Mucosa of rectum (tissue), 2 donors: Measurements from ENCODE around the gene KMT2B.
"Not testable (repeated sequence)": the region's sequence is repeated elsewhere in the genome, so short reads cannot be mapped to it uniquely, and the experiment has no call there.

Experiments used
- H3K27ac ChIP-seq, 2 donors: one replicate each; pipeline ENCODE4 v1.7.0; 2013; ENCODE audit warnings: inconsistent platforms in 2 of 2, low read depth in 2 of 2, low read length in 2 of 2
- H3K27me3 ChIP-seq, 2 donors: one replicate each; pipeline ENCODE4 v1.7.0; 2013; ENCODE audit warnings: low read length in 2 of 2; ENCODE audit not compliant: control insufficient read depth in 2 of 2, insufficient read depth in 2 of 2
- H3K36me3 ChIP-seq, 2 donors: one replicate each; pipeline ENCODE4 v1.7.0; 2013; ENCODE audit warnings: low read length in 2 of 2; ENCODE audit not compliant: control insufficient read depth in 2 of 2, insufficient read depth in 2 of 2
- H3K4me1 ChIP-seq, 2 donors: one replicate each; pipeline ENCODE4 v1.7.0; 2013; ENCODE audit warnings: low read length in 2 of 2, mild to moderate bottlenecking in 1 of 2; ENCODE audit not compliant: control insufficient read depth in 2 of 2, insufficient read depth in 2 of 2
- H3K4me3 ChIP-seq, 2 donors: one replicate each; pipeline ENCODE4 v1.7.0; 2013; ENCODE audit warnings: low read length in 2 of 2
- H3K9ac ChIP-seq, 2 donors: one replicate each; pipeline ENCODE4 v1.7.0; 2013; ENCODE audit warnings: low read length in 2 of 2, low read depth in 1 of 2, mild to moderate bottlenecking in 1 of 2
- H3K9me3 ChIP-seq, 2 donors: one replicate each; pipeline ENCODE4 v1.7.0; 2013; ENCODE audit warnings: low read length in 2 of 2; ENCODE audit not compliant: control insufficient read depth in 2 of 2
- donor health status: healthy.
- donor health status: Normal muscosa, but diverticular disease.

The KMT2B gene

DNA sequence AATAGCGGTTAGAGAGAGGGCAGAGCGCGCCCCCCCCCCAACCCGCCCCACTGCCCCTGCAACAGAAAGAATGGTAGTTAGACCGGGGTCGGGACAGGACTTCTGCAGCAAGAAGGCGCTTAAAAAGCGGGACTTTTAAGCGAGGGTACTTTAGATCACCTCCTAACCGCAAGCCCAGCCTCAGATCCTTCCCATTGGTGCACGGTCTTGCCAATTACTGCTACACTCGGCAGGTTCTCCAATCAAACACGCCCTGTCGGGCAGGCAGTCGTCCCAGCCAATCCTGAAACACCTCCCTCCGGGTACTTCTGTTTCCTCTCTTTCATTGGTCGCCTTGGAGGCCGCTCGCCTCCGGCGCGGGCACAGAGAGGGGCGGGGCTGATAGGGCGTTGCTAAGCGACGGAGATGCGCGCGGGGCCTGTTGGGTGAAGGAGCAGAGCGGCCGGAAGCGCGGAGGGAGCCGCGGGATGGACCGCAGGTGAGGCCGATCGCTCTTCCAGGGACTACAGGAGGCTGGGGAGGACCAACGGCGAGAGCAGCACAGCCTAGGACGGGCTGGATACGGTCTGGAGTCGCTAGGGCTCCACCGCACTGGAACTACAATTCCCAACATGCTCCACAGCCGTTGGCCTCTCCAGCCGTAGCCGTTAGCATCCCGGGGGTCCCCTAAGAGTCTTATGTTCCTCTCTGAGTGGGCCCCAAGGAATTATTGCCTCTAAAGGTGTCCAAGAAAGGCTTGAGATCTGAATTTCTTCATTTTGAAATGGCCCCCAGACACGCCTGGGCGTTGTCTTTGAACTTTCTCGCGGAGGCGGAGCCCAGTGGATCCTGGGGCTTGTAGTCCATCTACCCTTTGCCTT lies 40.2 kb downstream of the KMT2B start, which contains the start of gene PROSER3:
TSS of gene PROSER3 (plus strand) at position 428 of the 860 bp plus-strand sequence. CDS start at position 468, 40 bp downstream.
- Histone ChIP-seq H3K27ac (peak within 1 kb of the TSS; percentile 94 to 97), H3K36me3 (peaks cover 15 to 17% of the 10 kb centered on the region in 2 donors), H3K27me3 (peaks cover 0 to 3% of the 10 kb centered on the region in 2 donors), H3K4me3 (peak within 1 kb of the TSS; percentile 98 to 100), H3K4me1 (peaks cover 28% of the 10 kb centered on the region in 2 donors), H3K9me3 (no peaks in the 10 kb centered on the region), H3K9ac (peak within 1 kb of the TSS; percentile 92)

DNA sequence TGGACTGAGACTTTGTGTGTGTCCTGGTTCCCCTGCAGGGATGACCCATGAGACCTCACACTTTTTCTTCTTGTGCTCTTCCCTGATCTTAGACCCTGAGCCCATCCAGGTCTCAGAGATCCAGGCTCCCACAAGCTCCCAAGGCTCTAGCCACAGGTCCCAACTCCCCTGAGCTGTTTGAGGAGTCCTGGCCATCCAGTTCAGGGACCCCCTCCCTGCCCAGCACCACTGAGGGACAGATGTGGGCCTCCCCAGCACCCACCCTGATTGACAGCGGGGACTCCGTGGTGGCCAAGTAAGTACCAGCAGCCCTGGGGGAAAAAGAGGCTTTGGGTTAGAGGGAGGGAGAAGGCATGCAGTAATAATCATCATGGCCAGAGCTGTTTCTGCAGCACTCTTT lies 41.9 kb downstream of the KMT2B start:
- Histone ChIP-seq H3K27me3 (peaks cover 0 to 3% of the 10 kb centered on the region in 2 donors), H3K9me3 (no peaks in the 10 kb centered on the region), H3K36me3 (peaks cover 7 to 11% of the 10 kb centered on the region in 2 donors), H3K4me1 (peaks cover 28% of the 10 kb centered on the region in 2 donors), H3K27ac (no peak overlapping the region), H3K9ac (no peak overlapping the region), H3K4me3 (no peak overlapping the region)

DNA sequence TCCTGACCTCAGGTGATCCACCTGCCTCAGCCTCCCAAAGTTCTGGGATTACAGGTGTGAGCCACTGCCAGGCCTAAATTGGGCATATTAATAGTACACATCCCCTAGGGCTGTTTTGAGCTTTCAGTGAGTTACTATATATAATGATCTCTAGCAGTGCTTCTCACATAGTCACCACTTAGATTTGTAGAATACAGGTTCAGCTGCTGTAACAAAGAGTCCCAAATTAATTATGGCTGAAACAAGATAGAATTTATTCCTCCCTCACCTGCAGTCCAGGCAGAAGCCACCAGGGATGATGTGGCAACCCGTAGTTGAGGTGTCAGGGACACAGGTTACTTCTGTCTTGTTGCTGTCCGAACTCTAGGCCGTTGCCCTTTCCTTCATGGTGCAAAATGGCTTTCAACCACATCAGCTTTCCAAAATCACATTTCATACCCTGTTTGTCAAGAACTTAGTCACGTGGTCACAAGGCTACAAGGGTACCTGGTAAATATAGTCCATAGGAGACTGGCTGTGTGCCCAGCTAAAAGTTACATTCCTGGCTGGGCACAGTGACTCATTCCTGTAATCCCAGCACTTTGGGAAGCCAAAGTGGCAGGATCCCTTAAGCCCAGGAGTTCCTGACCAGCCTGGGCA lies 43.0 kb downstream of the KMT2B start:
- H3K9me3 ChIP-seq: no peaks in the 10 kb centered on the region
- H3K4me1 ChIP-seq: peaks cover 19 to 20% of the 10 kb centered on the region in 2 donors
- H3K9ac ChIP-seq: no peak overlapping the region
- no peak overlapping the region for H3K4me3 ChIP-seq
- H3K36me3 ChIP-seq: peaks cover 11 to 16% of the 10 kb centered on the region in 2 donors
- H3K27ac ChIP-seq: no peak overlapping the region
- H3K27me3 ChIP-seq: peaks cover 0 to 3% of the 10 kb centered on the region in 2 donors

DNA sequence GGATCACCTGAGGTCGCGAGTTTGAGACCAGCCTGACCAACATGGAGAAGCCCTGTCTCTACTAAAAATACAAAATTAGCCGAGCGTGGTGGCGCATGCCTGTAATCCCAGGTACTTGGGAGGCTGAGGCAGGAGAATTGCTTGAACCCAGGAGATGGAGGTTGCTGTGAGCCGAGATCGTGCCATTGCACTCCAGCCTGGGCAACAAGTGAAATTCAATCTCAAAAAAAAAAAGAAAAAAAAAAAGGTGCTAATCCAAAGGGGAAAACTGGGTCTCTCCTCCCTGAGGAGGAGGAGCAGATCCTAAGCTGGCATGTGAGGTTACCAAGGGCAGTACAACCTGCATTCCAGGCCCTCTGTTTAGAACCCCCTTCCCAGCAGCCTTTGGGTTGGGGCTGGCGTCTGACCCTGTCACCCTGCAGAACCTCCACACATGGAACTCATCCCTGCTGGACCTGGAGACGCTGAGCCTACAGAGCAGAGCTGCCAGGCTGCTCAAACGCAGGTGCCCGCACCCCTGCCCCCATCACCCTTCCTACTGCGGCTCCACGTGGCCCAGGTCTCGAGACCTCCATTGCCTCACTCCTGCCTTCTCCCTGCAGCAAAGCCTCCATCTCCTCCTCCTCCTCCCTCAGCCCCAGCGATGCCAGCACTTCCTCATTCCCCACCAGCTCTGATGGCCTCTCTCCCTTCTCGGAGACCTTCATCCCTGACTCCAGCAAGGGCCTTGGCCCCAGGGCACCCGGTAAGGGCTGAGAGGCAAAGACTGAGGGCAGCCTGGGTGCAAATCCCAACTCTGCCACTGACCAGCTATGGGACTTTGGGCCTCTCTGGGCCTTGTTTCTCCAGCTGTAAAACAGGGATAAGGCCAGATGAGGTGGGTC lies 46.9 kb downstream of the KMT2B start:
- H3K9ac ChIP-seq: no peak overlapping the region
- H3K4me1 ChIP-seq: no peaks in the 10 kb centered on the region
- H3K27ac ChIP-seq: no peak overlapping the region
- no peak overlapping the region for H3K4me3 ChIP-seq
- H3K27me3 ChIP-seq: no peaks in the 10 kb centered on the region
- H3K36me3 ChIP-seq: peaks cover 11 to 19% of the 10 kb centered on the region in 2 donors
- no peaks in the 10 kb centered on the region for H3K9me3 ChIP-seq

DNA sequence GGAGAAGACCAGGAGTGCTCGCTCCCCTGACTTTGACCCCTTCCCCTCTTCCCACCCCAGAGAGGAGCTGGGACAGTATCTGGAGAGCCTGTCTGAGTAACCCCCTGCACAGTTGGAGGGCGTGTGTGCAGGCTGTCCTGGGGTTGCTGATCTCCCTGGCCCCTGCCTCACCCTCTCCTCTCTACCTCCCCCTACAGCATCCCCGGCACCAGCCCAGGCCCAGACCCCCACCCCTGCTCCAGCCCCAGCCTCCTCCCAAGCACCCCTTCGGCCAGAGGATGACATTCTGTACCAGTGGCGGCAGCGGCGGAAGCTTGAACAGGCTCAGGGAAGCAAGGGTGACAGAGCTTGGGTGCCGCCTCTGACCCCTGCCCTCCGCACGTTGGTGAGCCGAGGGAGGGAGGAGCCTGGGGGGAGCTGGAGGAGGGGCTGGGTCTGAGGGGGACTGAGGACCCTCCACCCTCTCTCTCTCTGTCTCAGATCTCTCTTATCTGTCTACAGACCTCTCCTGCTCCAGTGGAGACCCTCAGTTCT lies 48.8 kb downstream of the KMT2B start:
- H3K9me3 ChIP-seq: no peaks in the 10 kb centered on the region
- H3K4me1 ChIP-seq: no peaks in the 10 kb centered on the region
- H3K36me3 ChIP-seq: peaks cover 11 to 19% of the 10 kb centered on the region in 2 donors
- H3K27me3 ChIP-seq: no peaks in the 10 kb centered on the region
- no peak overlapping the region for H3K4me3 ChIP-seq
- H3K27ac ChIP-seq: no peak overlapping the region
- no peak overlapping the region for H3K9ac ChIP-seq

DNA sequence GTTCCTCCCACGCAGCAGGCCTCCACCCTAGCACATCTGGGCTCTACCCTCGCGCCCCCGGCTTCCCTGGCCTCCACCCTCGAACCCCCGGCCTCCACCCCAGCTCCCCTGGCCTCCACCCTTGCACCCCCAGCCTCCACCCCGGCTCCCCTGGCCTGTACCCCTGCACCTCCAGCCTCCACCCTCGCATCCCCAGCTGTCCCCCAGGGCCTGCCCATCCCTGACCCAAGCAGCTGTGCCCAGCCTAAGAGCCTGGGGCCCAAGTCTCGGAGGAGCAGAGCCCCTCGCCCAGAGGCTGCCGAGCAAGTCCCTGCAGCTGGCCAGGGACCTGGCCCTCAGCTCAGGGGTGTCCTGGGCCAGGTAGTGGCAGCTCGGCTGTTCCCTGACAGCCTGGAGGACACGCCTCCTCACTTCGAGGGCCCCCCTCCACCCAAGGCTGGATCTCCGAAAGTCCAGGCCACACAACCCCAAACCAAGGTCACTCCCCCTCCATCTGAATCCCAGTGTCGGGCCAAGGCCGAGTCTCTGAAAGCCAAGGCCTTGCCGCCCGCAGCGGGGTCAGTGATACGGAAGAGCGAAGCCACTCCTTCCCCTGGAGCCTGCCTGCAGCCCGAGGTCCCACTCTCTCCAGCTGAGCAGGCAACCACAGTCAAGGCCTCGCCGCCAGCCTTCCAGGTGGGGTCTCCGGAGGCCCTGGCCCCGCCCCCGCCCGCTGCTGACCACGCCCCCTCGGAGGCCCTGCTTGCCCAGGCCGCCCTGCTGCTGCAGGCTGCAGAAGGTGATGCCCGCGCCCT lies 49.7 kb downstream of the KMT2B start:
- peaks cover 6 to 14% of the 10 kb centered on the region in 2 donors for H3K36me3 ChIP-seq
- H3K27me3 ChIP-seq: no peaks in the 10 kb centered on the region
- H3K4me3 ChIP-seq: no peak overlapping the region
- H3K4me1 ChIP-seq: no peaks in the 10 kb centered on the region
- H3K9ac ChIP-seq: no peak overlapping the region
- H3K9me3 ChIP-seq: no peaks in the 10 kb centered on the region
- H3K27ac ChIP-seq: no peak overlapping the region

DNA sequence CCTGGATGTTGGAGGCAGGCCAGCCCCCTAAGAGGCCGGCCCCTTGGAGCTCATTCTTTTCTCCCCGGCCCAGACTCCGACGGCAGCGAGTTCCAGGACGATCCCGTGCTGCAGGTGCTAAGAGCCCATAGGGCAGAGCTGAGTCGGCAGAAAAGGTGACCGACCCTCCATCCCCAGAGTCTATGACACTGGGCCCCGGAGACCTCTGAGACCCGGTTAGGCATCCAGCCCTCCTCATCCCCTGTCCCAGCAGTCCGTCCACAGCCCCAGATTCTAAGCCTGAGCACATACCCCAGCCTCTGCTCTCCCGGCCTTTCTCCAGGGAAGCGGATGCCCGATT lies 50.2 kb downstream of the KMT2B start:
- Histone ChIP-seq H3K9ac (no peak overlapping the region), H3K4me1 (no peaks in the 10 kb centered on the region), H3K27ac (no peak overlapping the region), H3K36me3 (peaks cover 6 to 14% of the 10 kb centered on the region in 2 donors), H3K9me3 (no peaks in the 10 kb centered on the region), H3K4me3 (no peak overlapping the region), H3K27me3 (no peaks in the 10 kb centered on the region)

DNA sequence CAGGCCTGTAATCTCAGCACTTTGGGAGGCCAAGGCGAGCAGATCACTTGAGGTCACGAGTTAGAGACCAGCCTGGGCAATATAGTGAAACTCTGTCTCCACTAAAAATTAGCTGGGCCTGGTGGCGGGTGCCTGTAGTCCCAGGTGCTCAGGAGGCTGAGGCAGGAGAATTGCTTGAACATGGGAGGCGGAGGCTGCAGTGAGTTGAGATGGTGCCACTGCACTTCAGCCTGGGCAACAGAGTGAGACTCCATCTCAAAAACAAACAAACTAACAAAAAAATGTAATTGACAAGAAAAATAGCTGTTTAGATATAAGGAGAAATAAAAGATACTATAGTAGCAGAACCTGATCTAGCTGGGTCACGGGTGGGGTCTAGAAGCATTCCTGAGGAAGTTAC lies 54.6 kb downstream of the KMT2B start:
- not testable (repeated sequence) for H3K9me3 ChIP-seq, H3K4me1 ChIP-seq, H3K9ac ChIP-seq, H3K27me3 ChIP-seq, H3K4me3 ChIP-seq, H3K36me3 ChIP-seq, H3K27ac ChIP-seq

DNA sequence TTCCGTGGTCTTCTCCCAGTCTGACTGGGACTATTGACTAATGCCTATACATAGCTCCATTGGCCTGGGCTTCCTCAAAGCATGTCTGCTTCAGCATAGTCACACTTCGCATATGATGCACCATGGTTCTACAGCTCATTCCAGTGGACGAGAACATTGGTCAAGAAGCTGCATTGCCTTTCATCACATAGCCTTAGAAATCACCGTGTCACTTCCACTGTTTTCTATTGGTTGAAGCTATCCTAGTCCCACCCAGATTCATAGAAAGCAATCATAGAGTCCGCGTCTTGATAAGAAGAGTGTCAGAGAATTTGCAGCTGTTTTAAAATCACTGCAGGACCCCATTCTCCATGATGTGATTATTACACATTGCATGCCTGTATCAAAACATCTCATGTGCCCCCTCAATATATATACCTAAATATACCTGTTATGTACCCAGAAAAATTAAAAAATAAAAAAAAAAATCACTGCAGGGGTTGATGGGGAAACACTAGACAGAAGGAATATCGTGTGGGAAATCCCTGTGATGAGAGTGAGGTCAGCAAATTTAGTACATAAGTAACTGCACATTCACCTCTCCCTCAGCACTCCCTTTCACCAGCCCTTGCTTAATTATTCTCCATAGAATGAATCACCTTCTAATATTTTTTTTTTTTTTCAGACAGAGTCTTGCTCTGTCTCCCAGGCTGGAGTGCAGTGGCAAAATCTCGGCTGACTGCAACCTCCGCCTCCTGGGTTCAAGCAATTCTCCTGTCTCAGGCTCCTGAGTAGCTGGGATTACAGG lies 55.4 kb downstream of the KMT2B start:
- Histone ChIP-seq H3K4me3 (no peak overlapping the region), H3K9me3 (no peaks in the 10 kb centered on the region), H3K27me3 (no peaks in the 10 kb centered on the region), H3K4me1 (peaks cover 4 to 7% of the 10 kb centered on the region in 2 donors), H3K27ac (no peak overlapping the region), H3K9ac (no peak overlapping the region), H3K36me3 (peaks cover 0 to 3% of the 10 kb centered on the region in 2 donors)
